ENCODE results near the gene FAM229B.

Gene FAM229B

GRCh38 chr6:112149719-112150263, 62.4 kb downstream of the FAM229B start:
- TF ChIP-seq, protein P1, sequence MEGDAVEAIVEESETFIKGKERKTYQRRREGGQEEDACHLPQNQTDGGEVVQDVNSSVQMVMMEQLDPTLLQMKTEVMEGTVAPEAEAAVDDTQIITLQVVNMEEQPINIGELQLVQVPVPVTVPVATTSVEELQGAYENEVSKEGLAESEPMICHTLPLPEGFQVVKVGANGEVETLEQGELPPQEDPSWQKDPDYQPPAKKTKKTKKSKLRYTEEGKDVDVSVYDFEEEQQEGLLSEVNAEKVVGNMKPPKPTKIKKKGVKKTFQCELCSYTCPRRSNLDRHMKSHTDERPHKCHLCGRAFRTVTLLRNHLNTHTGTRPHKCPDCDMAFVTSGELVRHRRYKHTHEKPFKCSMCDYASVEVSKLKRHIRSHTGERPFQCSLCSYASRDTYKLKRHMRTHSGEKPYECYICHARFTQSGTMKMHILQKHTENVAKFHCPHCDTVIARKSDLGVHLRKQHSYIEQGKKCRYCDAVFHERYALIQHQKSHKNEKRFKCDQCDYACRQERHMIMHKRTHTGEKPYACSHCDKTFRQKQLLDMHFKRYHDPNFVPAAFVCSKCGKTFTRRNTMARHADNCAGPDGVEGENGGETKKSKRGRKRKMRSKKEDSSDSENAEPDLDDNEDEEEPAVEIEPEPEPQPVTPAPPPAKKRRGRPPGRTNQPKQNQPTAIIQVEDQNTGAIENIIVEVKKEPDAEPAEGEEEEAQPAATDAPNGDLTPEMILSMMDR (IDR thresholded peaks at IDR 0.05; ENCODE audit: low read length, missing control alignments), result no peak
- DNase-seq (ENCODE audit: low read depth), result peak; percentile 62
- no peak overlapping the region for H3K4me3 ChIP-seq (replicated peaks; ENCODE audit: low read depth, low read length)

DNA sequence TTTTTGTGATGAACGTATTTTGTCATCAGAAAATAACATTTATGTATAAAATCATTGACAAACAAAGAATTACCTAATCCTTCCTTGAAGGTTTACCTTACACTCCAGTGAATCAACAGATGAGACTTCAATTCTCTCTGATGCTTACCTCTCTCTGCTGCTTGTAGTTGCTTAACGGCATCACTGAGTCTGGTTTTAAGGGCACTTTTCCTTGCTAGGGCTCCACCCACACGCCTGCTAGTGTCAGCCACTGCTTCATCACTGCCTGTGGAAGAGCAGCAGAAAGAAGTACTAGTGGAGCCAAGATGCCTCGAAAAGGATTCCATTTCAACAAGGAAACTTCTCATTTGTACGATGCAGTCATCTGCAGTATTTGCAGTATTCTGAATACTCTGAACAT, 63.0 kb downstream of the FAM229B start:
- no peak overlapping the region for H3K4me3 ChIP-seq (replicated peaks; ENCODE audit: low read depth, low read length)
- DNase-seq (ENCODE audit: low read depth), result no peak

More for the DNA sequence above, 63.0 kb downstream of the FAM229B start:
- TF ChIP-seq, protein P1 (IDR thresholded peaks at IDR 0.05; ENCODE audit: low read length, missing control alignments), result no peak
